KMS-11 (cell line): ENCODE results near the gene INO80C.
A peak's percentile ranks its signal among the peaks of the same experiment; 100 is the strongest.

ENCODE experiments used
- H2AFZ ChIP-seq: fragments of 200-600 bp; sonication (generic); 2 replicates; pipeline ENCODE4 v1.6.1; 2016; ENCODE audit warnings: antibody characterized with exemption, mixed run types, low read depth
- H3K27ac ChIP-seq: fragments of 200-600 bp; sonication (generic); 2 replicates; pipeline ENCODE4 v1.6.1; 2016; ENCODE audit warnings: mild to moderate bottlenecking, mixed run types
- H3K27me3 ChIP-seq: fragments of 200-600 bp; sonication (generic); 2 replicates; pipeline ENCODE4 v1.6.1; 2017; ENCODE audit warnings: mild to moderate bottlenecking, low read depth, mixed run types, moderate library complexity; ENCODE audit not compliant: insufficient read depth
- H3K36me3 ChIP-seq: fragments of 200-600 bp; sonication (generic); 2 replicates; pipeline ENCODE4 v1.6.1; 2017; ENCODE audit warnings: mild to moderate bottlenecking, mixed run types; ENCODE audit not compliant: insufficient read depth
- H3K4me1 ChIP-seq: fragments of 200-600 bp; sonication (generic); 2 replicates; pipeline ENCODE4 v1.6.1; 2016; ENCODE audit warnings: mild to moderate bottlenecking, low read depth, mixed run types; ENCODE audit not compliant: poor library complexity, severe bottlenecking
- H3K4me2 ChIP-seq: fragments of 200-600 bp; sonication (generic); 2 replicates; pipeline ENCODE4 v1.7.0; 2016; ENCODE audit warnings: mild to moderate bottlenecking, mixed run types
- H3K4me3 ChIP-seq: fragments of 200-600 bp; sonication (generic); IDR thresholded peaks from 2 replicates; pipeline ENCODE4 v1.6.1; 2017; ENCODE audit warnings: low read depth, low read length, mixed read lengths; ENCODE audit not compliant: insufficient read depth
- H3K79me2 ChIP-seq: fragments of 200-600 bp; sonication (generic); 2 replicates; pipeline ENCODE4 v1.6.1; 2016; ENCODE audit warnings: low read depth, mixed run types; ENCODE audit not compliant: insufficient read depth
- H3K9ac ChIP-seq: fragments of 200-600 bp; sonication (generic); 2 replicates; pipeline ENCODE4 v1.6.1; 2016; ENCODE audit warnings: mild to moderate bottlenecking, mixed run types
- H4K20me1 ChIP-seq: fragments of 200-600 bp; sonication (generic); 2 replicates; pipeline ENCODE4 v1.6.1; 2016; ENCODE audit warnings: mild to moderate bottlenecking, mixed run types; ENCODE audit not compliant: insufficient read depth
- CTCF ChIP-seq: fragments of 200-600 bp; sonication (generic); conservative IDR thresholded peaks from 2 replicates; pipeline ENCODE4 v1.6.1; 2017; ENCODE audit warnings: low read depth, mild to moderate bottlenecking, antibody characterized with exemption, low read length, moderate library complexity, mixed read lengths

Gene INO80C

GRCh38 chr18:35495536-35496314, 2.0 kb downstream of the INO80C start:
- no peaks in the 10 kb centered on the region for H3K27me3 ChIP-seq
- no peak overlapping the region for H2AFZ ChIP-seq
- H3K36me3 ChIP-seq = no peaks in the 10 kb centered on the region
- H4K20me1 ChIP-seq = no peaks in the 10 kb centered on the region
- peaks cover 16% of the 10 kb centered on the region for H3K4me1 ChIP-seq
- no peak overlapping the region for H3K27ac ChIP-seq
- H3K9ac ChIP-seq = no peak overlapping the region
- no peak for TF ChIP-seq CTCF
- H3K79me2 ChIP-seq = no peaks in the 10 kb centered on the region
- H3K4me3 ChIP-seq = no peak overlapping the region
- peak overlapping the region; percentile 23 for H3K4me2 ChIP-seq

DNA sequence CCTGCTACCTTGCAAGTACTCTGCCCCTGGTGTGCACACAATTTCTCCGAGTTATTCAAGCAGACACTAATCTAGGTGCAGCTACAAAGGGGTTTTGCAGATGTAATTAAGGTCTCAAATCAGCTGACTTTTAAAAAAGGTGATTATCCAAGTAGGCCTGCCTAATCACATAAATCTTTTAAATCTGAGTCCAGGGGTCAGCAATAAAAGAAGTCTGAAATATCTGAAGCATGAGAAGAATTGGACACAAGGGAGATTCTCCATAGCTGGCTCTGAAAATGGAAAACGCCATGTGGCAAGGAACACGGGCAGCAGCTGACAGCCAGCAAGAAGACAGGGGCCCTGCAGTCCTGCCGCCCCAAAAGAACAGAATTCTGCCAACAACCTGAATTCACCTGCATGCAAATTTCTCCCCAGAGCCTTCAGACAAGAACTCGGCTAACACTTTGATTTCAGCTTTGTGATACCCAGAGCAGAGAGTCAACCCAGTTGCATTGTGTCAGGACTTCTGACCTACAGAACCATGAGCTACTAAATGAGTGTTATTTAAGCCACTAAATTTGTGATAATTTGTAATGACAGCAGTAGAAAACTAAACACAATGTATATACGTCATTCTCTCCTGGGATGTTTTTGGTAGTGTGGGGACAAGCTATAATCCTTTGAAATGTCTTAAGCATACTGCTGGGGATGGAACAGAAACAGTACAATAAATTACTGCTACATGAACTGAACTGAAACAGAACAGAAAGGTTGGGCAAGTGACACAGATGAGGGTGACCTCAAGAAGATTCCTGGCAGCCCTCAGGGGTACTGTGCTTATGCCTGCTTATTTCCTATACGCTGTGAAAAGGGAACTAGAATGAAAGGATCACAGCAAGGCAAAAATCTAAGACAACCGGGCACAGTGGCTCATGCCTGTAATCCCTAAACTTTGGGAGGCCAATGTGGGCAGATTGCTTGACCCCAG, 3.2 kb downstream of the INO80C start:
- no peaks in the 10 kb centered on the region for H3K27me3 ChIP-seq
- H3K36me3 ChIP-seq = no peaks in the 10 kb centered on the region
- no peaks in the 10 kb centered on the region for H3K79me2 ChIP-seq
- TF ChIP-seq CTCF = no peak
- no peaks in the 10 kb centered on the region for H4K20me1 ChIP-seq
- no peak overlapping the region for H3K27ac ChIP-seq
- no peak overlapping the region for H3K4me3 ChIP-seq
- no peak overlapping the region for H3K4me2 ChIP-seq
- peaks cover 16% of the 10 kb centered on the region for H3K4me1 ChIP-seq
- no peak overlapping the region for H2AFZ ChIP-seq
- no peak overlapping the region for H3K9ac ChIP-seq

DNA sequence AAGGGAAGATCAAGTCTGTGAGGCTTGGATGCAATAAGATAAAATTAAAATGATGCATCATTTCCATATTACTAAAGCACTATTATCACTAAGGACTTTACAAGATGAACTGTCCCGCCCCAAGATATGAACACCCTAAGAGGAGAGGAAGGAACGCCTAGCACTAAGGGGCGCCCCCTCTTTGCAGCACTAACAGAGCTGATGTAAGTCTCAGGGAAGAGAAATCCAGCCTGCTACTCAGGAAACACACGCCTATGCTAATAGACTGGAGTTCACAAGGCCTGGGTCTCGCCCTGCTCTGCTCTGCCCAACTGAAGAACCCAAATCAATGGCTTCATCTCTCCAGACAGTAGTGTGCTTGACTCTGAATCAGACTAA, 6.1 kb downstream of the INO80C start:
- Histone ChIP-seq H4K20me1 (no peaks in the 10 kb centered on the region), H3K27me3 (no peaks in the 10 kb centered on the region), H3K4me2 (no peak overlapping the region), H3K27ac (no peak overlapping the region), H3K4me1 (peaks cover 13% of the 10 kb centered on the region), H3K4me3 (no peak overlapping the region), H3K79me2 (no peaks in the 10 kb centered on the region), H3K36me3 (no peaks in the 10 kb centered on the region), H3K9ac (no peak overlapping the region), H2AFZ (no peak overlapping the region)
- TF ChIP-seq CTCF = no peak

- no peak overlapping the region for H3K4me2 ChIP-seq
- no peaks in the 10 kb centered on the region for H3K36me3 ChIP-seq
- H3K79me2 ChIP-seq = no peaks in the 10 kb centered on the region
- TF ChIP-seq CTCF = no peak
- no peak overlapping the region for H3K4me3 ChIP-seq
- H3K27ac ChIP-seq = no peak overlapping the region
- H2AFZ ChIP-seq = no peak overlapping the region
- no peaks in the 10 kb centered on the region for H4K20me1 ChIP-seq
- H3K9ac ChIP-seq = no peak overlapping the region
- no peaks in the 10 kb centered on the region for H3K27me3 ChIP-seq
- peaks cover 7% of the 10 kb centered on the region for H3K4me1 ChIP-seq
Observed at GRCh38 chr18:35490894-35491699, 6.7 kb downstream of the INO80C start.
